Measurements from ENCODE around the gene CCDC157. TPM values are rescaled to one million over a fixed set of nuclear protein-coding genes. Genes with fewer than 3 reads are reported as not detected.

CCDC157 gene
- polyA plus RNA-seq, 1 of the 3 experiments (the other 2 are of a cell fraction) = 5.8 TPM

DNA sequence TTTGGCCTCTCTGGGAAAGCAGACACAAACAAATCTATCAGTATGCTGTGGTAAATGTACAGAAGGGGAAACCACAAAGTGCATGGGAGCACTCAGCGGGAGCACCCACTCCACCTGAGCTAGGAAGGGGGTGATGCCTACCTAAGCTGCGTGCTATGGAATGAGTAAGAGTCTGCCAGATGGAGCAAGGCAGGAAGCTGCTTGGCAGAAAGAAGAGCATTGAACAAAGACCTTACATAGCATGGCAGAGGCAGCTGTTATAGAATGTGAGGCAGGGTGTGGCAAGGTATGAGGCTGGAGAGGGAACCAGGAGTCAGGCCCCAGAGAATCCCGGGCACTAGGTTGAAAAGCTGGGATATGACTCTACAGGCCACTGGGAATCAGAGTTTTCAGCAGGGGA, 55.0 kb downstream of the CCDC157 start (continued):
- TF ChIP-seq, protein P1, sequence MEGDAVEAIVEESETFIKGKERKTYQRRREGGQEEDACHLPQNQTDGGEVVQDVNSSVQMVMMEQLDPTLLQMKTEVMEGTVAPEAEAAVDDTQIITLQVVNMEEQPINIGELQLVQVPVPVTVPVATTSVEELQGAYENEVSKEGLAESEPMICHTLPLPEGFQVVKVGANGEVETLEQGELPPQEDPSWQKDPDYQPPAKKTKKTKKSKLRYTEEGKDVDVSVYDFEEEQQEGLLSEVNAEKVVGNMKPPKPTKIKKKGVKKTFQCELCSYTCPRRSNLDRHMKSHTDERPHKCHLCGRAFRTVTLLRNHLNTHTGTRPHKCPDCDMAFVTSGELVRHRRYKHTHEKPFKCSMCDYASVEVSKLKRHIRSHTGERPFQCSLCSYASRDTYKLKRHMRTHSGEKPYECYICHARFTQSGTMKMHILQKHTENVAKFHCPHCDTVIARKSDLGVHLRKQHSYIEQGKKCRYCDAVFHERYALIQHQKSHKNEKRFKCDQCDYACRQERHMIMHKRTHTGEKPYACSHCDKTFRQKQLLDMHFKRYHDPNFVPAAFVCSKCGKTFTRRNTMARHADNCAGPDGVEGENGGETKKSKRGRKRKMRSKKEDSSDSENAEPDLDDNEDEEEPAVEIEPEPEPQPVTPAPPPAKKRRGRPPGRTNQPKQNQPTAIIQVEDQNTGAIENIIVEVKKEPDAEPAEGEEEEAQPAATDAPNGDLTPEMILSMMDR (IDR thresholded peaks at IDR 0.05) = no peak
- TF ChIP-seq, protein P2, sequence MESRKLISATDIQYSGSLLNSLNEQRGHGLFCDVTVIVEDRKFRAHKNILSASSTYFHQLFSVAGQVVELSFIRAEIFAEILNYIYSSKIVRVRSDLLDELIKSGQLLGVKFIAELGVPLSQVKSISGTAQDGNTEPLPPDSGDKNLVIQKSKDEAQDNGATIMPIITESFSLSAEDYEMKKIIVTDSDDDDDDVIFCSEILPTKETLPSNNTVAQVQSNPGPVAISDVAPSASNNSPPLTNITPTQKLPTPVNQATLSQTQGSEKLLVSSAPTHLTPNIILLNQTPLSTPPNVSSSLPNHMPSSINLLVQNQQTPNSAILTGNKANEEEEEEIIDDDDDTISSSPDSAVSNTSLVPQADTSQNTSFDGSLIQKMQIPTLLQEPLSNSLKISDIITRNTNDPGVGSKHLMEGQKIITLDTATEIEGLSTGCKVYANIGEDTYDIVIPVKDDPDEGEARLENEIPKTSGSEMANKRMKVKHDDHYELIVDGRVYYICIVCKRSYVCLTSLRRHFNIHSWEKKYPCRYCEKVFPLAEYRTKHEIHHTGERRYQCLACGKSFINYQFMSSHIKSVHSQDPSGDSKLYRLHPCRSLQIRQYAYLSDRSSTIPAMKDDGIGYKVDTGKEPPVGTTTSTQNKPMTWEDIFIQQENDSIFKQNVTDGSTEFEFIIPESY (IDR thresholded peaks at IDR 0.05; ENCODE audit: borderline replicate concordance, low read depth) = no peak
- TF ChIP-seq YY1 (IDR thresholded peaks at IDR 0.05; ENCODE audit: low read depth) (no peak), SIN3A (IDR thresholded peaks at IDR 0.05; ENCODE audit: borderline replicate concordance, low read depth, low read length) (no peak), SMC3 (IDR thresholded peaks at IDR 0.05; ENCODE audit: low read depth, low read length) (no peak), TCF12 (IDR thresholded peaks at IDR 0.05) (no peak), FOXM1 (IDR thresholded peaks at IDR 0.05; ENCODE audit: low read depth) (no peak)
- TF ChIP-seq, protein P3, sequence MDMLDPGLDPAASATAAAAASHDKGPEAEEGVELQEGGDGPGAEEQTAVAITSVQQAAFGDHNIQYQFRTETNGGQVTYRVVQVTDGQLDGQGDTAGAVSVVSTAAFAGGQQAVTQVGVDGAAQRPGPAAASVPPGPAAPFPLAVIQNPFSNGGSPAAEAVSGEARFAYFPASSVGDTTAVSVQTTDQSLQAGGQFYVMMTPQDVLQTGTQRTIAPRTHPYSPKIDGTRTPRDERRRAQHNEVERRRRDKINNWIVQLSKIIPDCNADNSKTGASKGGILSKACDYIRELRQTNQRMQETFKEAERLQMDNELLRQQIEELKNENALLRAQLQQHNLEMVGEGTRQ (IDR thresholded peaks at IDR 0.05; ENCODE audit: borderline replicate concordance, low read depth, low read length) = no peak

DNA sequence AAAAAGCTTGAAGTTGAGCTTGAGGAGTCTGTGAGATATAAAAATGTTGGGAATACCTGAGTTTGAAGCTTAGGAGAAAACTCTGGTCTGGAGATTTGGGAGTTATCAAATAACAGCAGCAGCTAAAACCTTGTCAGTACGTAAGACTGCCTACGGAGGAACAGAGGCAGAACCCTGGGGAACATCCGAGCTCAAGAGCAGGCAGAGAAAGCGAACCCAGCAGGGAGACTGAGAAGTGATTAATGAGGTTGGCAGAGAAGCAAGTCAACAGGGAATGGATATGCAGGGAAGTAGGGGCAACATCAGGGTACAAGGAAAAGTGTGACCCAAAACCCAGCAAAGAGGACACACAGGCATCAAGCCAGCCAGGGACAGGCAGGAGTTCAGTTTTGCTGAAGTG, 56.2 kb downstream of the CCDC157 start:
- 96% methylated on average over 4 of the region's 4 CpGs for WGBS (ENCODE audit: low lambda C conversion rate)
- TF ChIP-seq MXI1 (IDR thresholded peaks at IDR 0.05; ENCODE audit: low read depth, low read length) = no peak
- TF ChIP-seq, protein P4, sequence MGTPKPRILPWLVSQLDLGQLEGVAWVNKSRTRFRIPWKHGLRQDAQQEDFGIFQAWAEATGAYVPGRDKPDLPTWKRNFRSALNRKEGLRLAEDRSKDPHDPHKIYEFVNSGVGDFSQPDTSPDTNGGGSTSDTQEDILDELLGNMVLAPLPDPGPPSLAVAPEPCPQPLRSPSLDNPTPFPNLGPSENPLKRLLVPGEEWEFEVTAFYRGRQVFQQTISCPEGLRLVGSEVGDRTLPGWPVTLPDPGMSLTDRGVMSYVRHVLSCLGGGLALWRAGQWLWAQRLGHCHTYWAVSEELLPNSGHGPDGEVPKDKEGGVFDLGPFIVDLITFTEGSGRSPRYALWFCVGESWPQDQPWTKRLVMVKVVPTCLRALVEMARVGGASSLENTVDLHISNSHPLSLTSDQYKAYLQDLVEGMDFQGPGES (IDR thresholded peaks at IDR 0.05; ENCODE audit: low read depth, low read length) = no peak
- no peak for TF ChIP-seq YY1 (IDR thresholded peaks at IDR 0.05; ENCODE audit: low read depth)
- TF ChIP-seq, protein P5, sequence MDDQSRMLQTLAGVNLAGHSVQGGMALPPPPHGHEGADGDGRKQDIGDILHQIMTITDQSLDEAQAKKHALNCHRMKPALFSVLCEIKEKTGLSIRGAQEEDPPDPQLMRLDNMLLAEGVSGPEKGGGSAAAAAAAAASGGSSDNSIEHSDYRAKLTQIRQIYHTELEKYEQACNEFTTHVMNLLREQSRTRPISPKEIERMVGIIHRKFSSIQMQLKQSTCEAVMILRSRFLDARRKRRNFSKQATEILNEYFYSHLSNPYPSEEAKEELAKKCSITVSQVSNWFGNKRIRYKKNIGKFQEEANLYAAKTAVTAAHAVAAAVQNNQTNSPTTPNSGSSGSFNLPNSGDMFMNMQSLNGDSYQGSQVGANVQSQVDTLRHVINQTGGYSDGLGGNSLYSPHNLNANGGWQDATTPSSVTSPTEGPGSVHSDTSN (IDR thresholded peaks at IDR 0.05) = no peak
- no peak for TF ChIP-seq FOSL2 (IDR thresholded peaks at IDR 0.05; ENCODE audit: borderline replicate concordance, low read depth)
- no peak for TF ChIP-seq CHD2 (IDR thresholded peaks at IDR 0.05; ENCODE audit: low read length, partially characterized antibody)
- TF ChIP-seq TAF1 (IDR thresholded peaks at IDR 0.05; ENCODE audit: borderline replicate concordance, low read depth, low read length) = no peak
- TF ChIP-seq RFX5 (IDR thresholded peaks at IDR 0.05; ENCODE audit: low read length) = no peak
- TF ChIP-seq, protein P3 (IDR thresholded peaks at IDR 0.05; ENCODE audit: borderline replicate concordance, low read depth, low read length) = no peak
- TF ChIP-seq, protein P2 (IDR thresholded peaks at IDR 0.05; ENCODE audit: borderline replicate concordance, low read depth) = no peak
- TF ChIP-seq EZH2phosphoT487 (IDR thresholded peaks at IDR 0.05; ENCODE audit: borderline replicate concordance, low read depth) = no peak
- Histone ChIP-seq H3K27me3 (ENCODE audit: insufficient read depth) (no peaks in the 10 kb centered on the region), H3K4me3 (ENCODE audit: low read depth in 2 of 2, low read length in 1 of 2) (no peak overlapping the region), H2AFZ (ENCODE audit: low read depth) (no peak overlapping the region), H4K20me1 (ENCODE audit: insufficient read depth) (no peaks in the 10 kb centered on the region), H3K27ac (ENCODE audit: low read depth in 2 of 2, low read length in 1 of 2) (no peak overlapping the region), H3K4me1 (ENCODE audit: control insufficient read depth in 1 of 2, insufficient read depth in 2 of 2, low read depth in 1 of 2, low read length in 1 of 2) (no peaks in the 10 kb centered on the region), H3K79me2 (ENCODE audit: insufficient read depth) (no peaks in the 10 kb centered on the region), H3K4me2 (no peak overlapping the region), H3K36me3 (replicated peaks in 1 of 2; ENCODE audit: control insufficient read depth in 1 of 2, insufficient read depth in 2 of 2, low read length in 1 of 2) (peaks cover 26 to 36% of the 10 kb centered on the region in 2 experiments), H3K9me2 (no peaks in the 10 kb centered on the region), H3F3A (replicated peaks; ENCODE audit: insufficient read depth) (peaks cover 7% of the 10 kb centered on the region), H3K9ac (no peak overlapping the region), H3K9me3 (no peaks in the 10 kb centered on the region)
- ChIA-PET POLR2A (interaction anchor here (1.9 kb wide), 1 partner anchor 10 kb away, joined by 10 read pairs; no protein-coding TSS in a partner anchor), CTCF (interaction anchor here (0.6 to 1.3 kb wide), 2 partner anchors 21 to 26 kb away, joined by 3 read pairs; partner anchors contain the start of gene RNF215)
- no peak for DNase-seq
